HUES6 (cell line): ENCODE results near the gene CNBP.
"Not testable (repeated sequence)": the region's sequence is repeated elsewhere in the genome, so short reads cannot be mapped to it uniquely, and the experiment has no call there.

Source experiments
- H3K27ac ChIP-seq: 2 replicates; pipeline ENCODE4 v1.7.0; 2013; ENCODE audit warnings: low read depth, mild to moderate bottlenecking, low read length, inconsistent platforms
- H3K27me3 ChIP-seq: 2 replicates; pipeline ENCODE4 v1.6.1; 2013; ENCODE audit warnings: low read length; ENCODE audit not compliant: control insufficient read depth, insufficient read depth
- H3K36me3 ChIP-seq: 2 replicates; pipeline ENCODE4 v1.6.1; 2013; ENCODE audit warnings: low read length; ENCODE audit not compliant: control insufficient read depth, insufficient read depth
- H3K4me1 ChIP-seq: 2 replicates; pipeline ENCODE4 v1.6.1; 2013; ENCODE audit warnings: low read length; ENCODE audit not compliant: control insufficient read depth, insufficient read depth
- H3K4me3 ChIP-seq: 2 replicates; pipeline ENCODE4 v1.5.1; 2013; ENCODE audit warnings: low read depth, low read length
- H3K9ac ChIP-seq: one replicate; pipeline ENCODE4 v1.6.1; 2013; ENCODE audit warnings: mild to moderate bottlenecking, low read length
- H3K9me3 ChIP-seq: 2 replicates; pipeline ENCODE4 v1.6.1; 2013; ENCODE audit warnings: low read depth, low read length; ENCODE audit not compliant: control insufficient read depth, insufficient read depth

The CNBP gene

GRCh38 chr3:129211345-129211744 is 27.6 kb upstream of the CNBP start:
- H3K27me3 ChIP-seq = no peaks in the 10 kb centered on the region
- no peak overlapping the region for H3K4me3 ChIP-seq
- H3K36me3 ChIP-seq = no peaks in the 10 kb centered on the region
- H3K27ac ChIP-seq = no peak overlapping the region
- H3K4me1 ChIP-seq = peaks cover 4% of the 10 kb centered on the region; the same call in 1 of the 2 replicates
- H3K9me3 ChIP-seq = no peaks in the 10 kb centered on the region
- no peak overlapping the region for H3K9ac ChIP-seq

GRCh38 chr3:129207479-129207878 is 23.8 kb upstream of the CNBP start:
- no peak overlapping the region for H3K4me3 ChIP-seq
- H3K4me1 ChIP-seq = peaks cover 4% of the 10 kb centered on the region; the same call in 1 of the 2 replicates
- H3K27ac ChIP-seq = no peak overlapping the region
- H3K36me3 ChIP-seq = no peaks in the 10 kb centered on the region
- H3K27me3 ChIP-seq = no peaks in the 10 kb centered on the region
- no peaks in the 10 kb centered on the region for H3K9me3 ChIP-seq
- no peak overlapping the region for H3K9ac ChIP-seq

GRCh38 chr3:129205109-129205832 is 21.6 kb upstream of the CNBP start:
- H3K9me3 ChIP-seq = no peaks in the 10 kb centered on the region
- no peak overlapping the region for H3K27ac ChIP-seq
- H3K4me1 ChIP-seq = no peaks in the 10 kb centered on the region
- H3K4me3 ChIP-seq = no peak overlapping the region
- H3K9ac ChIP-seq = no peak overlapping the region
- H3K36me3 ChIP-seq = no peaks in the 10 kb centered on the region
- H3K27me3 ChIP-seq = no peaks in the 10 kb centered on the region

GRCh38 chr3:129204473-129204872 is 20.8 kb upstream of the CNBP start:
- H3K27ac ChIP-seq = no peak overlapping the region
- no peak overlapping the region for H3K9ac ChIP-seq
- H3K4me3 ChIP-seq = no peak overlapping the region
- no peaks in the 10 kb centered on the region for H3K36me3 ChIP-seq
- no peaks in the 10 kb centered on the region for H3K4me1 ChIP-seq
- no peaks in the 10 kb centered on the region for H3K9me3 ChIP-seq
- no peaks in the 10 kb centered on the region for H3K27me3 ChIP-seq

- H3K4me1 ChIP-seq = peaks cover 5% of the 10 kb centered on the region; the same call in 1 of the 2 replicates
- H3K36me3 ChIP-seq = no peaks in the 10 kb centered on the region
- H3K4me3 ChIP-seq = no peak overlapping the region
- H3K27ac ChIP-seq = no peak overlapping the region
- H3K9ac ChIP-seq = no peak overlapping the region
- no peaks in the 10 kb centered on the region for H3K27me3 ChIP-seq
- H3K9me3 ChIP-seq = no peaks in the 10 kb centered on the region
These were observed 15.7 kb upstream of the CNBP start for GRCh38 chr3:129199366-129199765.

GRCh38 chr3:129197321-129197720 is 13.6 kb upstream of the CNBP start:
- H3K36me3 ChIP-seq = no peaks in the 10 kb centered on the region
- H3K27ac ChIP-seq = no peak overlapping the region
- H3K4me1 ChIP-seq = peaks cover 5% of the 10 kb centered on the region; the same call in 1 of the 2 replicates
- no peak overlapping the region for H3K4me3 ChIP-seq
- H3K9ac ChIP-seq = no peak overlapping the region
- H3K9me3 ChIP-seq = no peaks in the 10 kb centered on the region
- H3K27me3 ChIP-seq = no peaks in the 10 kb centered on the region

GRCh38 chr3:129196601-129197000 is 12.9 kb upstream of the CNBP start:
- Histone ChIP-seq H3K27me3 (no peaks in the 10 kb centered on the region), H3K36me3 (no peaks in the 10 kb centered on the region), H3K9ac (no peak overlapping the region), H3K27ac (no peak overlapping the region), H3K4me3 (no peak overlapping the region), H3K4me1 (peaks cover 5% of the 10 kb centered on the region; the same call in 1 of the 2 replicates), H3K9me3 (no peaks in the 10 kb centered on the region)

GRCh38 chr3:129195731-129196256 is 12.1 kb upstream of the CNBP start:
- Histone ChIP-seq H3K27ac (no peak overlapping the region), H3K9ac (no peak overlapping the region), H3K4me1 (peaks cover 5% of the 10 kb centered on the region; the same call in 1 of the 2 replicates), H3K4me3 (no peak overlapping the region), H3K36me3 (no peaks in the 10 kb centered on the region), H3K27me3 (no peaks in the 10 kb centered on the region), H3K9me3 (no peaks in the 10 kb centered on the region)

- H3K9ac ChIP-seq, H3K36me3 ChIP-seq, H3K4me1 ChIP-seq, H3K4me3 ChIP-seq, H3K27ac ChIP-seq, H3K27me3 ChIP-seq, H3K9me3 ChIP-seq: not testable (repeated sequence)
These were observed 6.1 kb upstream of the CNBP start for GRCh38 chr3:129189793-129190192.

- Histone ChIP-seq H3K27ac (no peak overlapping the region), H3K36me3 (peaks cover 2% of the 10 kb centered on the region; the same call in 1 of the 2 replicates), H3K27me3 (no peaks in the 10 kb centered on the region), H3K4me3 (no peak overlapping the region), H3K9ac (no peak overlapping the region), H3K4me1 (no peaks in the 10 kb centered on the region), H3K9me3 (no peaks in the 10 kb centered on the region)
These were observed 4.2 kb upstream of the CNBP start for GRCh38 chr3:129187857-129188256.

GRCh38 chr3:129185783-129186182 is 2.1 kb upstream of the CNBP start:
- Histone ChIP-seq H3K9ac (no peak overlapping the region), H3K27ac (no peak overlapping the region), H3K9me3 (no peaks in the 10 kb centered on the region), H3K4me1 (no peaks in the 10 kb centered on the region), H3K27me3 (no peaks in the 10 kb centered on the region), H3K4me3 (no peak overlapping the region), H3K36me3 (peaks cover 9% of the 10 kb centered on the region)
